Measurements from ENCODE around the gene ARHGEF37. TPM values are rescaled to one million over a fixed set of nuclear protein-coding genes. Genes with fewer than 3 reads are reported as not detected.

ARHGEF37 gene
- total and polyA plus RNA-seq, 9 of the 15 experiments (the other 6 are each of a cell fraction or from before 2014, with no cell fraction given) = 0.01 to 0.27 (median 0.05) TPM

DNA sequence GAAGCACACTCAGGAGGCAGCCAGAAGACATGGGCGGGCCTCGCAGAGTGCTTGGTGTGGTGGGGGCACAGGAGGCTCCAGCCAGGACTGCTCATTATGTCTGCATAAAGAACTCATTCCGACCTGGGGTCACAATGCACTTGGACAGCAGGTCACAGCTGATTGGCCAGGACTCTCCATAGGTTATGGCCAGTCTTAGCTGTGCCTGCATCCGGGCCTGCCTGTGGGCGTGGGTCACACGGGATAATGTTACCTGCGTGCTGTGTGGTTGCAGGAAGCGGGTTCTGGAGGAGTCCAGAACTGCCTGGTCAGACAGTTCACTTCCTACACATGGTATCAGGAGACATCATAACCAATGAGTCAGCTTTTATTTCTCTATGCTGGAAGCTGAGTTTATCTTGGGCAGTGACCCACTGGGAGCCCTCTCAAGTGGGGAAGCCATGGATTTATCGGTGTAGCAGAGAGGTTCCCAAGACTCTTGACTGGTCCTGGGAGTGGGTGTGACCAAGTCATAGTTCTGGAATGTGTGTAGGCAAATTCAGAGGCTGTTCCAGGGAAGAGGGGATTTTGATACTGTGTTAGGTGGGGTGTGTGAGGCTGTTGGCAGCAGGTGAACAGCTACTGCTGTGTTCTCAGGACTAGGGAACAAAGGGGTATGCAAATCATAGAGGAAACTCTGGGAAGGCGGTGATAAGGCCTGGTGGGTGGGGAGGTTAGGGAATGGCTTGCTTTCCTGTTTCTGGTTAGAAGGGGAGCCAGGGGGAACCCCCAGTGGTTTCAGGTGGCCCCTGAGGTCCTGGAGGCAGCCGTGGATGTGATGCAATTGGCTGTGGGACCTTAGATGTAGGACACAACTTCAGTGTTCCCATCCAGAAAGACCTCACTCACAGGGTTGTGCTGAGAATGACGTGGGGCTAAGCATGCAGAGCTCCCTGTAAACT, 51.3 kb downstream of the ARHGEF37 start (continued):
- TF ChIP-seq THRA (IDR thresholded peaks at IDR 0.05) (no peak), RAD51 (IDR thresholded peaks at IDR 0.05; ENCODE audit: borderline replicate concordance, low read depth) (no peak), HNRNPH1 (optimal IDR thresholded peaks at IDR 0.05; ENCODE audit: low read depth, low read length) (no peak), FOXA3 (CRISPR knock-in tag; conservative IDR thresholded peaks at IDR 0.05 in 1 of 2, IDR thresholded peaks at IDR 0.05 in 1 of 2) (no peak), HMG20B (CRISPR knock-in tag; IDR thresholded peaks at IDR 0.05) (no peak), ZNF197 (CRISPR knock-in tag; IDR thresholded peaks at IDR 0.05; ENCODE audit: low read depth) (0 out of 2 replicates have a peak, but pooled peaks have one; percentile 42), GTF2A2 (tag; IDR thresholded peaks at IDR 0.05) (no peak), MTA1 (IDR thresholded peaks at IDR 0.05; ENCODE audit: borderline replicate concordance) (peak; percentile 52), NCOA2 (IDR thresholded peaks at IDR 0.05; ENCODE audit: partially characterized antibody in 2 of 2) (no peak), MTA3 (IDR thresholded peaks at IDR 0.05; ENCODE audit: borderline replicate concordance) (peak; percentile 73; the same call in 1 of the 2 replicates), ZNF445 (CRISPR knock-in tag; IDR thresholded peaks at IDR 0.05; ENCODE audit: low read depth) (no peak), BMI1 (IDR thresholded peaks at IDR 0.05; ENCODE audit: low read length) (no peak), RBM15 (IDR thresholded peaks at IDR 0.05; ENCODE audit: insufficient read depth, low read length) (no peak), POLR2A (conservative IDR thresholded peaks at IDR 0.05) (0 out of 2 replicates have a peak, but pooled peaks have one; percentile 20), CHD1 (IDR thresholded peaks at IDR 0.05; ENCODE audit: low read length) (no peak), HMGXB4 (CRISPR knock-in tag; IDR thresholded peaks at IDR 0.05) (no peak)
- TF ChIP-seq, protein P1, sequence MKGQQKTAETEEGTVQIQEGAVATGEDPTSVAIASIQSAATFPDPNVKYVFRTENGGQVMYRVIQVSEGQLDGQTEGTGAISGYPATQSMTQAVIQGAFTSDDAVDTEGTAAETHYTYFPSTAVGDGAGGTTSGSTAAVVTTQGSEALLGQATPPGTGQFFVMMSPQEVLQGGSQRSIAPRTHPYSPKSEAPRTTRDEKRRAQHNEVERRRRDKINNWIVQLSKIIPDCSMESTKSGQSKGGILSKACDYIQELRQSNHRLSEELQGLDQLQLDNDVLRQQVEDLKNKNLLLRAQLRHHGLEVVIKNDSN (CRISPR knock-in tag; IDR thresholded peaks at IDR 0.05) = no peak
- TF ChIP-seq, protein P2, sequence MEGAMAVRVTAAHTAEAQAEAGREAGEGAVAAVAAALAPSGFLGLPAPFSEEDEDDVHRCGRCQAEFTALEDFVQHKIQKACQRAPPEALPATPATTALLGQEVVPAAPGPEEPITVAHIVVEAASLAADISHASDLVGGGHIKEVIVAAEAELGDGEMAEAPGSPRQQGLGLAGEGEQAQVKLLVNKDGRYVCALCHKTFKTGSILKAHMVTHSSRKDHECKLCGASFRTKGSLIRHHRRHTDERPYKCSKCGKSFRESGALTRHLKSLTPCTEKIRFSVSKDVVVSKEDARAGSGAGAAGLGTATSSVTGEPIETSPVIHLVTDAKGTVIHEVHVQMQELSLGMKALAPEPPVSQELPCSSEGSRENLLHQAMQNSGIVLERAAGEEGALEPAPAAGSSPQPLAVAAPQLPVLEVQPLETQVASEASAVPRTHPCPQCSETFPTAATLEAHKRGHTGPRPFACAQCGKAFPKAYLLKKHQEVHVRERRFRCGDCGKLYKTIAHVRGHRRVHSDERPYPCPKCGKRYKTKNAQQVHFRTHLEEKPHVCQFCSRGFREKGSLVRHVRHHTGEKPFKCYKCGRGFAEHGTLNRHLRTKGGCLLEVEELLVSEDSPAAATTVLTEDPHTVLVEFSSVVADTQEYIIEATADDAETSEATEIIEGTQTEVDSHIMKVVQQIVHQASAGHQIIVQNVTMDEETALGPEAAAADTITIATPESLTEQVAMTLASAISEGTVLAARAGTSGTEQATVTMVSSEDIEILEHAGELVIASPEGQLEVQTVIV (CRISPR knock-in tag; IDR thresholded peaks at IDR 0.05; ENCODE audit: borderline replicate concordance) = no peak
- TF ChIP-seq, protein P3, sequence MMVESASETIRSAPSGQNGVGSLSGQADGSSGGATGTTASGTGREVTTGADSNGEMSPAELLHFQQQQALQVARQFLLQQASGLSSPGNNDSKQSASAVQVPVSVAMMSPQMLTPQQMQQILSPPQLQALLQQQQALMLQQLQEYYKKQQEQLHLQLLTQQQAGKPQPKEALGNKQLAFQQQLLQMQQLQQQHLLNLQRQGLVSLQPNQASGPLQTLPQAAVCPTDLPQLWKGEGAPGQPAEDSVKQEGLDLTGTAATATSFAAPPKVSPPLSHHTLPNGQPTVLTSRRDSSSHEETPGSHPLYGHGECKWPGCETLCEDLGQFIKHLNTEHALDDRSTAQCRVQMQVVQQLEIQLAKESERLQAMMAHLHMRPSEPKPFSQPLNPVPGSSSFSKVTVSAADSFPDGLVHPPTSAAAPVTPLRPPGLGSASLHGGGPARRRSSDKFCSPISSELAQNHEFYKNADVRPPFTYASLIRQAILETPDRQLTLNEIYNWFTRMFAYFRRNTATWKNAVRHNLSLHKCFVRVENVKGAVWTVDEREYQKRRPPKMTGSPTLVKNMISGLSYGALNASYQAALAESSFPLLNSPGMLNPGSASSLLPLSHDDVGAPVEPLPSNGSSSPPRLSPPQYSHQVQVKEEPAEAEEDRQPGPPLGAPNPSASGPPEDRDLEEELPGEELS (CRISPR knock-in tag; IDR thresholded peaks at IDR 0.05; ENCODE audit: borderline replicate concordance) = no peak

Data from K562 (cell line).